Esophagus muscularis mucosa (tissue), 4 donors: ENCODE measurements around the gene HLA-DQA1. TPM values are rescaled to one million over a fixed set of nuclear protein-coding genes. Genes with fewer than 3 reads are reported as not detected.
A peak's percentile ranks its signal among the peaks of the same experiment; 100 is the strongest.

Experiments used
- DNase-seq: peaks from one replicate; pipeline ENCODE4 v3.0.0-alpha.2; 2017; ENCODE audit errors: extremely low spot score
- H3K27ac ChIP-seq, 4 donors: fragments of 200-600 bp; sonication (generic); replicated peaks in 1 of 4; 1 replicate in 3 of 4; 2 replicates in 1 of 4; pipeline ENCODE4 v1.5.1; 2016 to 2019; ENCODE audit warnings: mild to moderate bottlenecking in 1 of 4
- H3K27me3 ChIP-seq, 4 donors: fragments of 200-600 bp; sonication (generic); one replicate each; pipeline versions ENCODE4 v1.5.1 to v1.6.0; 2016 to 2019
- H3K36me3 ChIP-seq, 4 donors: fragments of 200-600 bp; sonication (generic); one replicate each; pipeline ENCODE4 v1.5.1; 2016 to 2019
- H3K4me1 ChIP-seq, 4 donors: fragments of 200-600 bp; sonication (generic); one replicate each; pipeline ENCODE4 v1.5.1; 2016 to 2019
- H3K4me3 ChIP-seq, 4 donors: fragments of 200-600 bp; sonication (generic); 1 replicate in 2 of 4; 2 replicates in 2 of 4; pipeline ENCODE4 v1.5.1; 2016 to 2019; ENCODE audit warnings: mild to moderate bottlenecking in 4 of 4, moderate library complexity in 1 of 4
- H3K9me3 ChIP-seq, 4 donors: fragments of 200-600 bp; sonication (generic); 1 replicate in 3 of 4; 2 replicates in 1 of 4; pipeline ENCODE4 v1.5.1; 2016 to 2019
- CTCF ChIP-seq, 3 experiments: fragments of 200-600 bp in 2 of 3; fragments of 450-650 bp in 1 of 3; sonication (generic) in 2 of 3; IDR thresholded peaks; one replicate each; pipeline ENCODE4 v1.5.1; 2017 to 2019; ENCODE audit warnings: antibody characterized with exemption in 3 of 3, mild to moderate bottlenecking in 2 of 3, moderate library complexity in 1 of 3
- EP300 ChIP-seq: sonication (generic); formaldehyde crosslinking; IDR thresholded peaks from one replicate; pipeline ENCODE4 v1.6.1; 2017; ENCODE audit warnings: antibody characterized with exemption
- POLR2A ChIP-seq: fragments of 450-650 bp; IDR thresholded peaks from one replicate; pipeline ENCODE4 v1.6.1; 2017; ENCODE audit warnings: antibody characterized with exemption, moderate library complexity, mild to moderate bottlenecking, low read depth
- POLR2AphosphoS5 ChIP-seq, 2 donors: sonication (generic); formaldehyde crosslinking; IDR thresholded peaks; one replicate each; pipeline ENCODE4 v1.6.1; 2017; ENCODE audit warnings: antibody characterized with exemption in 2 of 2
- WGBS: methylation state at CpG from one replicate; pipeline ENCODE4 v1.1.5; 2018; 5-methylcytosine and 5-hydroxymethylcytosine counted together
- intact Hi-C: fragments of 100-400 bp; cut with DNase I; formaldehyde crosslinking; loops from one replicate; pipeline ENCODE4 v1.15.1; 2023
- total RNA-seq, 4 donors: library from RNA; depleted of rRNA; stranded (reverse); fragments of >200 nt; gene quantifications; one replicate each; pipeline versions ENCODE4 v1.1.0 to v1.2.1, GENCODE V29; 2016

Gene HLA-DQA1
- total RNA-seq, 4 donors from 2014 or later = 0.97 to 8.4 (median 5.1) TPM

- no peak for DNase-seq
- H3K36me3 ChIP-seq = no peaks in the 10 kb centered on the region
- WGBS = 71% methylated on average over 3 of the region's 3 CpGs
- peaks cover 0 to 21% (median 2%) of the 10 kb centered on the region in 4 donors for H3K27me3 ChIP-seq
- H3K9me3 ChIP-seq = no peaks in the 10 kb centered on the region
- TF ChIP-seq POLR2AphosphoS5 (IDR thresholded peaks at IDR 0.05) (no peak), CTCF (IDR thresholded peaks at IDR 0.05) (no peak), EP300 (no peak), POLR2A (no peak)
- no peaks in the 10 kb centered on the region for H3K4me1 ChIP-seq
- no peak overlapping the region for H3K27ac ChIP-seq
- no peak overlapping the region for H3K4me3 ChIP-seq
- intact Hi-C loops = no loop called here
Observed at GRCh38 chr6:32684246-32684645, 47.0 kb downstream of the HLA-DQA1 start.

GRCh38 chr6:32685603-32686002, 48.4 kb downstream of the HLA-DQA1 start:
- 10% methylated on average over 1 of the region's 1 CpG for WGBS
- H3K4me1 ChIP-seq = no peaks in the 10 kb centered on the region
- H3K27me3 ChIP-seq = peaks cover 0 to 26% (median 2%) of the 10 kb centered on the region in 4 donors
- H3K9me3 ChIP-seq = no peaks in the 10 kb centered on the region
- no peak overlapping the region for H3K4me3 ChIP-seq
- no peak for TF ChIP-seq EP300
- no peak for TF ChIP-seq CTCF (IDR thresholded peaks at IDR 0.05)
- no peak for TF ChIP-seq POLR2A
- TF ChIP-seq POLR2AphosphoS5 (IDR thresholded peaks at IDR 0.05) = no peak
- intact Hi-C loops = no loop called here
- no peak for DNase-seq
- H3K36me3 ChIP-seq = no peaks in the 10 kb centered on the region
- no peak overlapping the region for H3K27ac ChIP-seq

DNA sequence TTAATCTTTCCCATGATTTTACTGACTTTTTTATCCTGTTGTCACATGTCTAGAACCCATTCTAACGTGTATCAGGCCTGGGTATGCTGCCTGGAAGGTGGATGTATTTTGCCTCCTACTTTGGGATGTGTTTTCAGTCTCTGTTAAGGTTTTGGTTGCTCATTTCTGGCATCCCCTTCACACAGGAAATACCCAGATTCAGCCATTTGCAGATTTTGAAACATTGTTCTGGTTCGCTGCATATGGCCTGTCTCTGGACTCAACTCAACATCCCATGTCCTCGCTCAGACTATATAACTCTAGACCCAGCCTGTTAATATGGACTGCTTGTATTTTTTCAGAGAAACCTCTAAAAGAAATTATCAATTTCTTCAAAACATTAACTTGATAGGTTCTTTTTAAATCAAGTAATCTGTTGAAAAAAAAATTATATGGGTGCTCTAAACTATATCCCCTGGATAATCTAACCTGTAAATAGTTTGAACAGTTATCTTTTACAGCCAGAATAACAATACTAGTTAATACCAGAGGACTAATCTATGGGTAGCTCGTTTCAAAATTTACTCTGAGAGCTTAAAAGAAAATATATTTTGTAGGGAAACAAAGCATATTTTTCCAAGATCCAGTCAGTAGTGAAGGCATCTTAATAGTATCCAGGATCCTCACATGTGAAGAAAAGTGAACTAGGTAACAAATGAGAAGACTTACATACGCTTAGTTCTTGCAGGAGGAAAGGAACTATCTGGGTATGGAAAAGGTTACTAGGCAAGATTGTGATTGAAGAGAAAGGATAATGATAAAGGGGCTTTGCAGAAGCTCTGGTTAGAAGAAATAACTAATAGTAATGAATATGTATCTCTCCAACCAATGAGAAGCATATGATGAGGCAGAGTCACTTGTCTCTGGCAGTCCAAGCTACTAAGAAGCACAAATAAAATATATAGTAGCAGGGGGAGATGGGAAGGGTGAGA, 52.6 kb downstream of the HLA-DQA1 start:
- H3K4me1 ChIP-seq = no peaks in the 10 kb centered on the region
- TF ChIP-seq POLR2AphosphoS5 (IDR thresholded peaks at IDR 0.05) (no peak), EP300 (no peak), POLR2A (no peak), CTCF (IDR thresholded peaks at IDR 0.05) (no peak)
- no peak overlapping the region for H3K27ac ChIP-seq
- H3K4me3 ChIP-seq = no peak overlapping the region
- WGBS = 56% methylated on average over 5 of the region's 5 CpGs
- intact Hi-C loops = no loop called here
- peaks cover 0 to 5% (median 0%) of the 10 kb centered on the region in 4 donors for H3K9me3 ChIP-seq
- H3K36me3 ChIP-seq = no peaks in the 10 kb centered on the region
- H3K27me3 ChIP-seq = peaks cover 0 to 24% (median 2%) of the 10 kb centered on the region in 4 donors
- no peak for DNase-seq

GRCh38 chr6:32692019-32692418, 54.8 kb downstream of the HLA-DQA1 start:
- H3K4me1 ChIP-seq = no peaks in the 10 kb centered on the region
- H3K27me3 ChIP-seq = peaks cover 0 to 32% (median 0%) of the 10 kb centered on the region in 4 donors
- TF ChIP-seq CTCF (IDR thresholded peaks at IDR 0.05) (peak in 1 of 3 experiments; percentile 27), POLR2A (no peak)
- H3K36me3 ChIP-seq = no peaks in the 10 kb centered on the region
- no peak overlapping the region for H3K27ac ChIP-seq
- no peak for DNase-seq
- 0% methylated on average over 1 of the region's 1 CpG for whole genome bisulfite sequencing
- no peak overlapping the region for H3K4me3 ChIP-seq
- intact Hi-C loops = no loop called here
- H3K9me3 ChIP-seq = peaks cover 0 to 5% (median 0%) of the 10 kb centered on the region in 4 donors

Other genes with a start within 250 kb of the HLA-DQA1 start
- not detected for gene BTNL2, start 230.2 kb upstream of the HLA-DQA1 start, total RNA-seq
- gene HLA-DRA, start 197.5 kb upstream of the HLA-DQA1 start, total RNA-seq = 100 to 1,000 TPM in 3 of 4 donors, 10 to 100 TPM in 1; 93.9 to 223 (median 113) TPM
- gene HLA-DRB5, start 107.1 kb upstream of the HLA-DQA1 start, total RNA-seq = 10 to 100 TPM in 2 of 4 donors, under 1 TPM in 2; 0.83 to 71.0 (median 7.2) TPM
- gene HLA-DRB1, start 47.6 kb upstream of the HLA-DQA1 start, total RNA-seq = 10 to 100 TPM; 28.2 to 93.2 (median 49.1) TPM
- 1 to 10 TPM in 2 of 4 donors, under 1 TPM in 1, not detected in 1; 0.71 to 5.8 (median 4.8) TPM for gene HLA-DQB1, start 29.3 kb downstream of the HLA-DQA1 start, total RNA-seq
- gene HLA-DQA2, start 104.0 kb downstream of the HLA-DQA1 start, total RNA-seq = 1 to 10 TPM in 1 of 4 donors, under 1 TPM in 2, not detected in 1; 0.40 to 3.2 (median 0.42) TPM
- 1 to 10 TPM in 2 of 4 donors, under 1 TPM in 2; 0.33 to 1.7 (median 0.86) TPM for gene HLA-DQB2, start 126.1 kb downstream of the HLA-DQA1 start, total RNA-seq
- gene HLA-DOB, start 179.6 kb downstream of the HLA-DQA1 start, total RNA-seq = under 1 TPM in 3 of 4 donors, not detected in 1; 0.19 to 0.33 (median 0.29) TPM
- gene TAP2, start 201.3 kb downstream of the HLA-DQA1 start, total RNA-seq = 10 to 100 TPM in 3 of 4 donors, 1 to 10 TPM in 1; 8.6 to 16.3 (median 13.4) TPM
- 10 to 100 TPM; 25.7 to 38.4 (median 32.4) TPM for gene PSMB8, start 206.6 kb downstream of the HLA-DQA1 start, total RNA-seq
- 10 to 100 TPM; 28.7 to 45.7 (median 34.8) TPM for gene TAP1, start 216.3 kb downstream of the HLA-DQA1 start, total RNA-seq
- gene PSMB9, start 216.8 kb downstream of the HLA-DQA1 start, total RNA-seq = 10 to 100 TPM in 3 of 4 donors, 1 to 10 TPM in 1; 9.1 to 26.2 (median 20.5) TPM